Ovary (tissue), 9 donors: ENCODE measurements around the gene SH3PXD2A. TPM values are rescaled to one million over a fixed set of nuclear protein-coding genes. Genes with fewer than 3 reads are reported as not detected.

Source experiments
- DNase-seq, 5 donors: peaks; one replicate each; pipeline ENCODE4 v3.0.0-alpha.2; 2019 to 2020
- H3K27ac ChIP-seq, 2 donors: fragments of 200-600 bp; one replicate each; pipeline versions ENCODE4 v1.5.1 to v1.8.0; 2019 to 2022
- H3K27me3 ChIP-seq: fragments of 200-600 bp; one replicate; pipeline ENCODE4 v1.8.0; 2022
- H3K36me3 ChIP-seq: fragments of 200-600 bp; sonication (generic); one replicate; pipeline ENCODE4 v1.5.1; 2019
- H3K4me1 ChIP-seq: one replicate; pipeline ENCODE4 v1.8.1; 2013; ENCODE audit warnings: mild to moderate bottlenecking, moderate library complexity; ENCODE audit not compliant: insufficient read depth
- H3K4me3 ChIP-seq: fragments of 200-600 bp; sonication (generic); one replicate; pipeline ENCODE4 v1.5.1; 2017
- H3K9me3 ChIP-seq, 2 donors: fragments of 200-600 bp in 1 of 2; sonication (generic) in 1 of 2; one replicate each; pipeline versions ENCODE4 v1.5.1 to v1.8.1; 2013 to 2019; ENCODE audit warnings: mild to moderate bottlenecking in 1 of 2, moderate library complexity in 1 of 2
- CTCF ChIP-seq, 3 donors: fragments of 450-650 bp in 2 of 3; fragments of 200-600 bp in 1 of 3; IDR thresholded peaks; one replicate each; pipeline versions ENCODE4 v1.5.1 to v1.8.0; 2016 to 2022; ENCODE audit warnings: antibody characterized with exemption in 3 of 3, mild to moderate bottlenecking in 1 of 3
- EP300 ChIP-seq: sonication (generic); formaldehyde crosslinking; IDR thresholded peaks from one replicate; pipeline ENCODE4 v1.6.1; 2017; ENCODE audit warnings: antibody characterized with exemption
- POLR2A ChIP-seq: fragments of 450-650 bp; IDR thresholded peaks from one replicate; pipeline ENCODE4 v1.6.1; 2017; ENCODE audit warnings: antibody characterized with exemption, mild to moderate bottlenecking, moderate library complexity
- WGBS, 3 donors: extraction: QIAGEN DNeasy Blood & Tissue Kit in 1 of 3; methylation state at CpG; one replicate each; pipeline versions ENCODE4 v1.1.5 to v1.1.7; 2013 to 2017; 5-methylcytosine and 5-hydroxymethylcytosine counted together
- intact Hi-C, 4 donors: fragments of 100-400 bp; cut with DNase I; formaldehyde crosslinking; loops; one replicate each; pipeline versions ENCODE4 v1.11.0 to v1.15.1; 2022 to 2023
- polyA plus RNA-seq, 2 donors: library from polyadenylated mRNA; stranded (reverse); fragments of 200-250 nt in 1 of 2; fragments of 350-450 nt in 1 of 2; fragmentation: Illumina TruSeq in 1 of 2; extraction: RNeasy Lipid Tissue Mini Kit (QIAGEN cat#74804) in 1 of 2; gene quantifications; one replicate each; pipeline ENCODE4 v1.2.3, GENCODE V29; 2013 to 2014
- total RNA-seq, 7 donors: library from RNA; depleted of rRNA in 2 of 7; stranded (reverse); fragments of >200 nt in 2 of 7; fragmentation: NEBNext Ultra II Directional in 3 of 7; extraction: Animal tissue kit (Norgen Biotek cat#: 25700) in 3 of 7; gene quantifications; one replicate each; pipeline versions ENCODE4 v1.1.0 to v1.2.4, GENCODE V29; 2016 to 2023
- donor health status: DM: no; HTN: no; CAD: no; lungs with moderate emphysema.
- donor health status: DM: no; HTN: no; CAD: no.
- donor health status: Bipolar disorder and iron deficiency.
- donor health status: DM: yes; HTN: yes; CAD: no.
- donor health status: DM: no; HTN: no; CAD: no.
- donor health status: DM: yes; HTN: yes; CAD: no.

Gene SH3PXD2A
- total and polyA plus RNA-seq, 9 donors, result 15.3 to 82.9 (median 52.2) TPM

- Histone ChIP-seq H3K9me3 (no peaks in the 10 kb centered on the region), H3K36me3 (no peaks in the 10 kb centered on the region), H3K27ac (no peak overlapping the region), H3K27me3 (no peaks in the 10 kb centered on the region), H3K4me1 (peaks cover 2% of the 10 kb centered on the region), H3K4me3 (no peak overlapping the region)
- DNase-seq, result no peak
- WGBS, 3 donors, result 48 to 59% (median 54%) methylated on average over 6 of the region's 6 CpGs
- intact Hi-C loops, result no loop called here
- TF ChIP-seq CTCF (IDR thresholded peaks at IDR 0.05), result no peak
- no peak for TF ChIP-seq EP300
- no peak for TF ChIP-seq POLR2A
Observed at GRCh38 chr10:103575416-103576075, 279.8 kb downstream of the SH3PXD2A start.

- no peaks in the 10 kb centered on the region for H3K36me3 ChIP-seq
- TF ChIP-seq EP300 (no peak), CTCF (IDR thresholded peaks at IDR 0.05) (no peak), POLR2A (no peak)
- intact Hi-C loops, result no loop called here
- DNase-seq, result no peak
- no peak overlapping the region for H3K4me3 ChIP-seq
- no peak overlapping the region for H3K27ac ChIP-seq
- peaks cover 2% of the 10 kb centered on the region for H3K4me1 ChIP-seq
- no peaks in the 10 kb centered on the region for H3K9me3 ChIP-seq
- no peaks in the 10 kb centered on the region for H3K27me3 ChIP-seq
- WGBS, 3 donors, result 72 to 84% (median 79%) methylated on average over 16 of the region's 16 CpGs
Observed at GRCh38 chr10:103574097-103575061, 281.0 kb downstream of the SH3PXD2A start.

- H3K27ac ChIP-seq, result no peak overlapping the region
- no peak for DNase-seq
- WGBS, 3 donors, result 50 to 64% (median 63%) methylated on average over 7 of the region's 7 CpGs
Observed at GRCh38 chr10:103573205-103573487, 282.2 kb downstream of the SH3PXD2A start.

GRCh38 chr10:103572347-103573204, 282.8 kb downstream of the SH3PXD2A start:
- TF ChIP-seq POLR2A (no peak), EP300 (no peak), CTCF (IDR thresholded peaks at IDR 0.05) (no peak)
- no peak for DNase-seq
- no peaks in the 10 kb centered on the region for H3K27me3 ChIP-seq
- H3K9me3 ChIP-seq, result no peaks in the 10 kb centered on the region
- no peak overlapping the region for H3K27ac ChIP-seq
- 84 to 90% (median 89%) methylated on average over 10 of the region's 10 CpGs for WGBS, 3 donors
- H3K4me3 ChIP-seq, result no peak overlapping the region
- intact Hi-C loops, result no loop called here
- no peaks in the 10 kb centered on the region for H3K36me3 ChIP-seq
- H3K4me1 ChIP-seq, result peaks cover 2% of the 10 kb centered on the region

More at GRCh38 chr10:103573205-103573487, 282.2 kb downstream of the SH3PXD2A start:
- peaks cover 2% of the 10 kb centered on the region for H3K4me1 ChIP-seq
- H3K4me3 ChIP-seq, result no peak overlapping the region
- no peaks in the 10 kb centered on the region for H3K27me3 ChIP-seq
- intact Hi-C loops, result no loop called here
- no peaks in the 10 kb centered on the region for H3K9me3 ChIP-seq
- no peaks in the 10 kb centered on the region for H3K36me3 ChIP-seq
- no peak for TF ChIP-seq POLR2A
